ENCODE results near the gene EGFR.

Gene EGFR

DNA sequence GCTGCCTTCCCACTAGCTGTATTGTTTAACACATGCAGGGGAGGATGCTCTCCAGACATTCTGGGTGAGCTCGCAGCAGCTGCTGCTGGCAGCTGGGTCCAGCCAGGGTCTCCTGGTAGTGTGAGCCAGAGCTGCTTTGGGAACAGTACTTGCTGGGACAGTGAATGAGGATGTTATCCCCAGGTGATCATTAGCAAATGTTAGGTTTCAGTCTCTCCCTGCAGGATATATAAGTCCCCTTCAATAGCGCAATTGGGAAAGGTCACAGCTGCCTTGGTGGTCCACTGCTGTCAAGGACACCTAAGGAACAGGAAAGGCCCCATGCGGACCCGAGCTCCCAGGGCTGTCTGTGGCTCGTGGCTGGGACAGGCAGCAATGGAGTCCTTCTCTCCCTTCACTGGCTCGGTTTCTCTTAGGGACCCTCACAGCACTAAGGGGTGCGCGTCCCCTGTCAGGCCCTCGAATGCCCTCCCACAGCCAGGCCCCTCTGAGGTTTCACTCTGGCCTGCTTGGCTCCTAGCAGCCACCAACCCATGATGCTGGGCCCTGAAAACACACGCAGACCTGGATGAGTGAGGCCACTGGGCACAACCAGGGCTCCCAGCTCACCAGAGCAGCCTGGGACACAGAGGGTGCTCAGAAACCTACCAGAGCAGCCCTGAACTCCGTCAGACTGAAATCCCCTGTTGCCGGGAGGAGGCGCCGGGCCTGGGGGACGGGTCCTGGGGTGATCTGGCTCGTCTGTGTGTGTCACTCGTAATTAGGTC lies 173.3 kb downstream of the EGFR start:
- Histone ChIP-seq H3K27me3 (no peaks in the 10 kb centered on the region), H3K27ac (no peak overlapping the region), H3K9me3 (no peaks in the 10 kb centered on the region), H3K36me3 (peaks cover 15 to 62% (median 29%) of the 10 kb centered on the region in 3 donors), H3K4me1 (no peaks in the 10 kb centered on the region), H3K4me3 (no peak overlapping the region)
- intact Hi-C loops (cut with DNase I; ENCODE audit: low total_unique reads) = no loop called here
- no peak for DNase-seq
- TF ChIP-seq CTCF (IDR thresholded peaks at IDR 0.05) = no peak

DNA sequence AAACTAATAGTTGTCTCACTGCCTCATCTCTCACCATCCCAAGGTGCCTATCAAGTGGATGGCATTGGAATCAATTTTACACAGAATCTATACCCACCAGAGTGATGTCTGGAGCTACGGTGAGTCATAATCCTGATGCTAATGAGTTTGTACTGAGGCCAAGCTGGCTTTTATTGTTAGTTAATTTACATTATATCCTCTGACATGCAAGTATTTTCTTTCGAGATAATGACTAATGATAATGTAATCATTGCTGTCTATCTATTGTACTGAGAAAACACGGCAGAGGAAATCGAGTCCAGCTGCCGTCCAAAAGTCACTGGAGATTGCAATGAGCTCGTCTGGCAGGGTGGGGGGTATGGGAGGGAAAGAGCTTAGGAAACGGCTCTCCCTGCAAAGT lies 173.9 kb downstream of the EGFR start:
- intact Hi-C loops (cut with DNase I; ENCODE audit: low total_unique reads) = no loop called here
- H3K9me3 ChIP-seq = no peaks in the 10 kb centered on the region
- TF ChIP-seq CTCF (IDR thresholded peaks at IDR 0.05) = no peak
- no peaks in the 10 kb centered on the region for H3K4me1 ChIP-seq
- no peak for DNase-seq
- no peaks in the 10 kb centered on the region for H3K27me3 ChIP-seq
- H3K4me3 ChIP-seq = no peak overlapping the region
- H3K36me3 ChIP-seq = peaks cover 15 to 56% (median 27%) of the 10 kb centered on the region in 3 donors
- no peak overlapping the region for H3K27ac ChIP-seq

DNA sequence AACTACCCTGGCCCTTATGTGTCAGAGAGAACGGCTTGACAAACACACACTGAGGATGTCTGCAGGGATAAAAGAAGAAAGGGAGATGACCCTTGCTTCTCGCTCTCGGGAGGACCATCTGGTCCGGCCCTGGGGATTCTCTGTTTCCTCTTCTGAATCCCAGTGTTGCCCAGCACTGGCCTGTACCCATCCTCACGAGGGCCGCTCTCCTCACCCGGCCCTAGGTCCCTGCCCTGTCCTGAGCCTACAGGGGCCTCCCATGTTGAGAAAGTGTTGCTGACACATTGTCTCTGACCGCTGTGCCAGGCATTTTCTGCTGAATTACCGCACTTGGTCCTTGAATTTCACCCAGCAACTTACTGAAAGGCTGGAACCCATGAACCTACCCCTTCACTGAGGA lies 174.4 kb downstream of the EGFR start:
- H3K27me3 ChIP-seq = no peaks in the 10 kb centered on the region

GRCh38 chr7:55194522-55194921 lies 175.7 kb downstream of the EGFR start:
- peaks cover 0 to 16% (median 8%) of the 10 kb centered on the region in 4 donors for H3K4me1 ChIP-seq
- DNase-seq = peak in 1 of 2 donors; percentile 51
- H3K36me3 ChIP-seq = peaks cover 19 to 62% (median 28%) of the 10 kb centered on the region in 3 donors
- H3K4me3 ChIP-seq = no peak overlapping the region
- H3K9me3 ChIP-seq = no peaks in the 10 kb centered on the region
- no peak for TF ChIP-seq CTCF (IDR thresholded peaks at IDR 0.05)
- H3K27ac ChIP-seq = no peak overlapping the region
- intact Hi-C loops (cut with DNase I; ENCODE audit: low total_unique reads) = no loop called here
- H3K27me3 ChIP-seq = no peaks in the 10 kb centered on the region

More for the DNA sequence above, 174.4 kb downstream of the EGFR start:
- no peak overlapping the region for H3K27ac ChIP-seq
- no peaks in the 10 kb centered on the region for H3K9me3 ChIP-seq
- TF ChIP-seq CTCF (IDR thresholded peaks at IDR 0.05) = no peak
- peaks cover 0 to 3% (median 0%) of the 10 kb centered on the region in 4 donors for H3K4me1 ChIP-seq
- H3K36me3 ChIP-seq = peaks cover 15 to 50% (median 24%) of the 10 kb centered on the region in 3 donors
- intact Hi-C loops (cut with DNase I; ENCODE audit: low total_unique reads) = no loop called here
- no peak for DNase-seq
- no peak overlapping the region for H3K4me3 ChIP-seq

- no peak for DNase-seq
- Histone ChIP-seq H3K9me3 (no peaks in the 10 kb centered on the region), H3K4me3 (no peak overlapping the region), H3K36me3 (peaks cover 41 to 62% (median 48%) of the 10 kb centered on the region in 3 donors), H3K4me1 (peaks cover 0 to 22% (median 12%) of the 10 kb centered on the region in 4 donors), H3K27ac (peak overlapping the region in 1 of 2 donors; percentile 7), H3K27me3 (no peaks in the 10 kb centered on the region)
- no peak for TF ChIP-seq CTCF (IDR thresholded peaks at IDR 0.05)
- intact Hi-C loops (cut with DNase I; ENCODE audit: low total_unique reads) = no loop called here
Measured at GRCh38 chr7:55198634-55199392, 180.0 kb downstream of the EGFR start.

Measured in tibial artery (tissue), 4 donors.